ENCODE measurements around the gene KCNS3. TPM values are rescaled to one million over a fixed set of nuclear protein-coding genes. Genes with fewer than 3 reads are reported as not detected.

KCNS3 gene
- total and polyA plus RNA-seq, 2 of the 13 experiments (the other 11 are each of a cell fraction or from before 2014, with no cell fraction given): not detected

GRCh38 chr2:17858064-17858463 lies 20.4 kb upstream of the KCNS3 start (continued):
- TF ChIP-seq ELF1 (CRISPR knock-in tag; IDR thresholded peaks at IDR 0.05) (no peak), JARID2 (CRISPR knock-in tag; IDR thresholded peaks at IDR 0.05; ENCODE audit: insufficient replicate concordance) (no peak), ZNF878 (CRISPR knock-in tag; IDR thresholded peaks at IDR 0.05) (no peak), RORA (CRISPR knock-in tag; IDR thresholded peaks at IDR 0.05) (no peak), ZBTB38 (CRISPR knock-in tag; IDR thresholded peaks at IDR 0.05) (no peak)

GRCh38 chr2:17863539-17863938 lies 14.9 kb upstream of the KCNS3 start:
- BruUV-seq (replicated peaks): no TSS peak
- POLR2A ChIA-PET: no interaction called here
- no peaks in the 10 kb centered on the region for H3K36me3 ChIP-seq (replicated peaks in 1 of 2; ENCODE audit: control insufficient read depth in 1 of 2, insufficient read depth in 2 of 2, low read length in 2 of 2)
- H3K27me3 ChIP-seq (ENCODE audit: control insufficient read depth in 1 of 2, insufficient read depth in 2 of 2, low read length in 2 of 2): peaks cover 2 to 3% of the 10 kb centered on the region in 2 experiments; a peak in 2 of 5 replicates
- TF ChIP-seq ZNF672 (CRISPR knock-in tag; IDR thresholded peaks at IDR 0.05): no peak
- no peak for TF ChIP-seq FOXA3 (CRISPR knock-in tag; IDR thresholded peaks at IDR 0.05)
- no peak for DNase-seq (ENCODE audit: low spot score)
- H3K4me1 ChIP-seq (ENCODE audit: insufficient read depth, low read length): no peaks in the 10 kb centered on the region
- no peaks in the 10 kb centered on the region for H3K9me3 ChIP-seq (ENCODE audit: low read length)
- peak; percentile 15 for FAIRE-seq
- 1% methylated on average over 4 of the region's 4 CpGs for WGBS (ENCODE audit: low lambda C conversion rate)
- intact Hi-C loops (cut with micrococcal nuclease; ENCODE audit: unreplicated experiment): no loop called here
- no peak overlapping the region for H3K4me2 ChIP-seq (ENCODE audit: low read depth, low read length)
- CTCF ChIA-PET (ENCODE audit: low intra/inter-chr PET ratio, low total read pairs): no interaction called here
- in situ Hi-C loops (cut with HindIII; ENCODE audit: extremely low pct_ligation_motif_present, low pct_unique_long_range_greater_than_20kb): no loop called here
- H3K79me2 ChIP-seq (ENCODE audit: insufficient read depth, low read length): no peaks in the 10 kb centered on the region
- H3K4me3 ChIP-seq (replicated peaks in 1 of 3; ENCODE audit: insufficient read depth in 1 of 3, low read depth in 2 of 3, low read length in 3 of 3): no peak overlapping the region
- no peak overlapping the region for H3K27ac ChIP-seq (ENCODE audit: extremely low read length, insufficient read depth, low read length)
- no peak overlapping the region for H3K9ac ChIP-seq (ENCODE audit: insufficient read depth, low read depth, low read length)
- ATAC-seq: no peak
- H2AFZ ChIP-seq (ENCODE audit: low read length): no peak overlapping the region
- no peaks in the 10 kb centered on the region for H4K20me1 ChIP-seq (ENCODE audit: insufficient read depth, low read length)

GRCh38 chr2:17864676-17865075 lies 13.8 kb upstream of the KCNS3 start:
- no peak overlapping the region for H3K4me2 ChIP-seq (ENCODE audit: low read depth, low read length)
- no peak overlapping the region for H3K4me3 ChIP-seq (replicated peaks in 1 of 3; ENCODE audit: insufficient read depth in 1 of 3, low read depth in 2 of 3, low read length in 3 of 3)
- BruUV-seq (replicated peaks): no TSS peak
- ATAC-seq: no peak
- POLR2A ChIA-PET: no interaction called here
- intact Hi-C loops (cut with micrococcal nuclease; ENCODE audit: unreplicated experiment): no loop called here
- H4K20me1 ChIP-seq (ENCODE audit: insufficient read depth, low read length): no peaks in the 10 kb centered on the region
- H3K36me3 ChIP-seq (replicated peaks in 1 of 2; ENCODE audit: control insufficient read depth in 1 of 2, insufficient read depth in 2 of 2, low read length in 2 of 2): no peaks in the 10 kb centered on the region
- in situ Hi-C loops (cut with HindIII; ENCODE audit: extremely low pct_ligation_motif_present, low pct_unique_long_range_greater_than_20kb): no loop called here
- no peaks in the 10 kb centered on the region for H3K9me3 ChIP-seq (ENCODE audit: low read length)
- no peaks in the 10 kb centered on the region for H3K4me1 ChIP-seq (ENCODE audit: insufficient read depth, low read length)
- no peak overlapping the region for H3K27ac ChIP-seq (ENCODE audit: extremely low read length, insufficient read depth, low read length)
- peaks cover 2 to 3% of the 10 kb centered on the region in 2 experiments; a peak in 2 of 5 replicates for H3K27me3 ChIP-seq (ENCODE audit: control insufficient read depth in 1 of 2, insufficient read depth in 2 of 2, low read length in 2 of 2)
- no peak overlapping the region for H3K9ac ChIP-seq (ENCODE audit: insufficient read depth, low read depth, low read length)
- CTCF ChIA-PET (ENCODE audit: low intra/inter-chr PET ratio, low total read pairs): no interaction called here
- H3K79me2 ChIP-seq (ENCODE audit: insufficient read depth, low read length): no peaks in the 10 kb centered on the region
- no peak for DNase-seq (ENCODE audit: low spot score)
- FAIRE-seq: no peak
- WGBS (ENCODE audit: low lambda C conversion rate): 0% methylated on average over 1 of the region's 1 CpG
- no peak overlapping the region for H2AFZ ChIP-seq (ENCODE audit: low read length)
- no peak for TF ChIP-seq ZBTB20 (CRISPR knock-in tag; IDR thresholded peaks at IDR 0.05; ENCODE audit: borderline replicate concordance, low read depth)
- TF ChIP-seq MAFK (conservative IDR thresholded peaks at IDR 0.05 in 1 of 2, IDR thresholded peaks at IDR 0.05 in 1 of 2; ENCODE audit: low read length in 2 of 2): peak in 1 of 2 experiments; percentile 22; a peak in 1 of 4 replicates
